NT2/D1 (cell line): ENCODE measurements around the gene ZNF592.

ENCODE experiments used
- SUZ12 ChIP-seq: IDR thresholded peaks from 2 replicates; pipeline ENCODE4 v1.6.1; 2011; ENCODE audit not compliant: insufficient read length, insufficient read depth; ENCODE audit errors: extremely low read depth
- ZNF274 ChIP-seq: IDR thresholded peaks from 2 replicates; pipeline ENCODE4 v1.6.1; 2011; ENCODE audit warnings: mild to moderate bottlenecking, low read depth, low read length

GRCh38 chr15:84827246-84827645 is 78.9 kb downstream of the ZNF592 start:
- no peak for TF ChIP-seq ZNF274
- TF ChIP-seq SUZ12, result no peak
